Activated naive CD4-positive, alpha-beta T cell treated with anti-CD3 and anti-CD28 coated beads, Interleukin-2, amount 10 ng/mL, durations not matched to agents 5 hours and 36 hours (primary cell): ENCODE results near the gene IGSF1. TPM values are rescaled to one million over a fixed set of nuclear protein-coding genes. Genes with fewer than 3 reads are reported as not detected.

ENCODE experiments used
- total RNA-seq, 2 experiments: library from RNA; stranded (reverse); gene quantifications; one replicate each; pipeline ENCODE4 v1.2.3, GENCODE V29; 2021

IGSF1 gene
- total RNA-seq, result not detected

GRCh38 chrX:131288738-131289511 is at the start of gene IGSF1:
IGSF1 (minus strand) TSS chrX:131289306; CDS start chrX:131286674, 2,632 bp downstream.

Other genes starting within 250 kb of the IGSF1 start
- not detected for gene ARHGAP36, start 231.0 kb downstream of the IGSF1 start, total RNA-seq